D721Med (cell line): ENCODE measurements around the gene NLN.
"Not testable (repeated sequence)": the region's sequence is repeated elsewhere in the genome, so short reads cannot be mapped to it uniquely, and the experiment has no call there.

Experiments
- DNase-seq: peaks from one replicate; pipeline ENCODE4 v3.0.0; 2011; ENCODE audit warnings: low spot score; ENCODE audit not compliant: insufficient read length
- FAIRE-seq: peaks from 2 replicates; lab custom pipeline; 2011; peaks lifted over from hg19 to GRCh38; lab: Jason Lieb, UNC
- CTCF ChIP-seq: IDR thresholded peaks from 2 replicates; pipeline ENCODE4 v1.5.1; 2012; ENCODE audit warnings: mild to moderate bottlenecking, control low read depth; ENCODE audit not compliant: insufficient read depth; ENCODE audit errors: missing control alignments

Gene NLN

GRCh38 chr5:65721720-65722574 lies at the start of gene NLN, which contains the start of gene SGTB:
NLN (plus strand) TSS chr5:65722205; CDS start chr5:65722374, 169 bp downstream.
SGTB (minus strand) TSS chr5:65722109; CDS start chr5:65720807, 1,302 bp downstream.
- TF ChIP-seq CTCF: no peak
- DNase-seq (peak; percentile 63), FAIRE-seq (no peak)

- DNase-seq (no peak), FAIRE-seq (no peak)
- TF ChIP-seq CTCF: no peak
Measured at GRCh38 chr5:65672796-65673195, 49.2 kb upstream of the NLN start.

- FAIRE-seq: no peak
- no peak for DNase-seq
- TF ChIP-seq CTCF: no peak
Measured at GRCh38 chr5:65674749-65675148, 47.3 kb upstream of the NLN start.

GRCh38 chr5:65676056-65676455 lies 45.9 kb upstream of the NLN start:
- not testable (repeated sequence) for FAIRE-seq, DNase-seq

GRCh38 chr5:65682148-65682547 lies 39.9 kb upstream of the NLN start:
- FAIRE-seq (no peak), DNase-seq (no peak)
- no peak for TF ChIP-seq CTCF

DNA sequence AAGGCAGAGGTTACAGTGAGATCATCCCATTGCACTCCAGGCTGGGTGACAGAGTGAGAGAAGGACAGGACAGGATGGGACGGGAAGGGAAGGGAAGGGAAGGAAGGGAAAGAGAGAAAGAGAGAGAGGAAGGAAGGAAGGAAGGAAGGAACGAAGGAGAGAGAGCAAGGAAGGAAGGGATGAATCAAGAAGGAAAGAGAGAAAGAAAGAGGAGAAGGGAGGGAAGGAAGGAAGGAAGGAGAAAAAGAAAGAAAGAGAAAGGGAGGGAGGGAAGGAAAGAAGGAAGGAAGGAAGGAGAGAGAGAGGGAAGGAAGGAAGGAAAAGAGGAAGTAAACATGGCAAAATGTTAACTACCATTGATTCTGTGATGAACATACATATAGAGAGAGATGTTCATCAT lies 28.9 kb upstream of the NLN start:
- DNase-seq (no peak), FAIRE-seq (no peak)
- TF ChIP-seq CTCF: no peak

- FAIRE-seq (no peak), DNase-seq (no peak)
- TF ChIP-seq CTCF: no peak
Measured at GRCh38 chr5:65695162-65695755, 26.7 kb upstream of the NLN start.
